ENCODE measurements around the gene TRIM28. TPM values are rescaled to one million over a fixed set of nuclear protein-coding genes. Genes with fewer than 3 reads are reported as not detected.

Gene TRIM28
- total and polyA plus RNA-seq, 9 of the 15 experiments (the other 6 are each of a cell fraction or from before 2014, with no cell fraction given): 12.1 to 797 (median 490) TPM

GRCh38 chr19:58563034-58563573 is 19.2 kb downstream of the TRIM28 start (continued):
- no peak for TF ChIP-seq SAFB (IDR thresholded peaks at IDR 0.05; ENCODE audit: borderline replicate concordance, low read depth, low read length)
- peak; percentile 53 for TF ChIP-seq POLR2G (IDR thresholded peaks at IDR 0.05; ENCODE audit: low read depth, low read length)
- no peak for TF ChIP-seq ERF (CRISPR knock-in tag; IDR thresholded peaks at IDR 0.05)
- TF ChIP-seq RBFOX2 (IDR thresholded peaks at IDR 0.05; ENCODE audit: low read depth, low read length): 0 out of 2 replicates have a peak, but pooled peaks have one; percentile 3
- no peak for TF ChIP-seq TFAP4 (CRISPR knock-in tag; IDR thresholded peaks at IDR 0.05; ENCODE audit: borderline replicate concordance)
- TF ChIP-seq E2F5 (CRISPR knock-in tag; IDR thresholded peaks at IDR 0.05): no peak
- TF ChIP-seq RBM22 (IDR thresholded peaks at IDR 0.05; ENCODE audit: low read depth, low read length, poor library complexity, severe bottlenecking): peak; percentile 9

GRCh38 chr19:58563823-58564222 is 20.0 kb downstream of the TRIM28 start:
- ChIA-PET POLR2A (interaction anchor here (0.6 kb wide), 1 partner anchor 8 kb away, joined by 4 read pairs; no protein-coding TSS in a partner anchor), CTCF (ENCODE audit: low intra/inter-chr PET ratio) (no interaction called here)
- H3K4me1 ChIP-seq (replicated peaks in 1 of 2; ENCODE audit: control insufficient read depth in 2 of 2, insufficient read depth in 2 of 2, low read length in 2 of 2): peaks cover 16 to 35% of the 10 kb centered on the region in 2 experiments; a peak in 4 of 5 replicates
- H3K9ac ChIP-seq (ENCODE audit: insufficient read depth in 1 of 2, low read depth in 2 of 2, low read length in 2 of 2): peak overlapping the region in 1 of 2 experiments; percentile 77; a peak in 1 of 4 replicates
- intact Hi-C loops (cut with micrococcal nuclease) (no loop called here), in situ Hi-C loops (cut with MboI) (no loop called here)
- DNase-seq (ENCODE audit: extremely low read depth in 1 of 4, low spot score in 3 of 4): no peak
- no peaks in the 10 kb centered on the region for H4K20me1 ChIP-seq (replicated peaks; ENCODE audit: control insufficient read depth, insufficient read depth, low read length)
- peaks cover 15% of the 10 kb centered on the region; the same call in 2 of the 3 replicates for H3K36me3 ChIP-seq (ENCODE audit: control insufficient read depth, insufficient read depth, low read length)
- no peaks in the 10 kb centered on the region for H3K27me3 ChIP-seq (ENCODE audit: control insufficient read depth in 2 of 2, insufficient read depth in 2 of 2, low read length in 2 of 2)
- no peak overlapping the region for H3K4me2 ChIP-seq (ENCODE audit: insufficient read depth, low read length)
- H3K9me1 ChIP-seq (ENCODE audit: control insufficient read depth, insufficient read depth, low read length): no peaks in the 10 kb centered on the region
- H3K79me2 ChIP-seq (ENCODE audit: control insufficient read depth, insufficient read depth, low read length): peaks cover 20% of the 10 kb centered on the region
- no peak overlapping the region for H2AFZ ChIP-seq (ENCODE audit: low read depth, low read length)
- no peaks in the 10 kb centered on the region for H3K9me3 ChIP-seq (replicated peaks; ENCODE audit: control insufficient read depth, insufficient read depth, low read depth, low read length)
- ATAC-seq: no peak
- 76% methylated on average over 4 of the region's 6 CpGs for whole genome bisulfite sequencing (ENCODE audit: insufficient coverage, low coverage, missing lambda C conversion rate)
- no peak overlapping the region for H3K27ac ChIP-seq (ENCODE audit: extremely low read depth, low read depth, low read length)
- no peak overlapping the region for H3K4me3 ChIP-seq
- FAIRE-seq: no peak
- BruUV-seq (replicated peaks): no TSS peak
- no peak for TF ChIP-seq SMAD2 (IDR thresholded peaks at IDR 0.05; ENCODE audit: low read depth, low read length)
- no peak for TF ChIP-seq ZNF407 (IDR thresholded peaks at IDR 0.05; ENCODE audit: low read depth)
- no peak for TF ChIP-seq TGIF2 (CRISPR knock-in tag; IDR thresholded peaks at IDR 0.05)
- TF ChIP-seq BACH1 (tag; IDR thresholded peaks at IDR 0.05): no peak

Measured in K562 (cell line).